ENCODE measurements around the gene TAF1.

DNA sequence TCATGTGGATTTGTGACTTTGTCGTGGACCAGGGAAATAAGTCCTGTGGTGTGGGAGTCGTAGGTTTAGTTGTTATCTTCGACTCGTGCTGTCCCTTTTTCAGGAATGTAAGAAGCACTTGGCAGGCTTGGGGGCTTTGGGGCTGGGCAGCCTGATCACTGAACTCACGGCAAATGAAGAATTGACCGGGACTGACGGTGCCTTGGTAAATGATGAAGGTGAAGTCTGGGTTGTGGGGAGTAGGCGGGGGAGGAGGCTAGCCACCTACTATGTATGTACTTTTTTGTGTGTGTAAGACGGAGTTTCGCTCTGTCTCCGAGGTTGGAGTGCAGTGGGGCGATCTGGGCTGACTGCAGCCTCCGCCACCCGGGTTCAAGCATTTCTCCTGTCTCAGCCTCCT is 1.2 kb downstream of the TAF1 start:
- TF ChIP-seq, protein P1, sequence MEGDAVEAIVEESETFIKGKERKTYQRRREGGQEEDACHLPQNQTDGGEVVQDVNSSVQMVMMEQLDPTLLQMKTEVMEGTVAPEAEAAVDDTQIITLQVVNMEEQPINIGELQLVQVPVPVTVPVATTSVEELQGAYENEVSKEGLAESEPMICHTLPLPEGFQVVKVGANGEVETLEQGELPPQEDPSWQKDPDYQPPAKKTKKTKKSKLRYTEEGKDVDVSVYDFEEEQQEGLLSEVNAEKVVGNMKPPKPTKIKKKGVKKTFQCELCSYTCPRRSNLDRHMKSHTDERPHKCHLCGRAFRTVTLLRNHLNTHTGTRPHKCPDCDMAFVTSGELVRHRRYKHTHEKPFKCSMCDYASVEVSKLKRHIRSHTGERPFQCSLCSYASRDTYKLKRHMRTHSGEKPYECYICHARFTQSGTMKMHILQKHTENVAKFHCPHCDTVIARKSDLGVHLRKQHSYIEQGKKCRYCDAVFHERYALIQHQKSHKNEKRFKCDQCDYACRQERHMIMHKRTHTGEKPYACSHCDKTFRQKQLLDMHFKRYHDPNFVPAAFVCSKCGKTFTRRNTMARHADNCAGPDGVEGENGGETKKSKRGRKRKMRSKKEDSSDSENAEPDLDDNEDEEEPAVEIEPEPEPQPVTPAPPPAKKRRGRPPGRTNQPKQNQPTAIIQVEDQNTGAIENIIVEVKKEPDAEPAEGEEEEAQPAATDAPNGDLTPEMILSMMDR (IDR thresholded peaks at IDR 0.05): no peak
- TF ChIP-seq POLR2A (IDR thresholded peaks at IDR 0.05) (no peak), EP300 (IDR thresholded peaks at IDR 0.05) (no peak)
